PFSK-1 (cell line): Measurements from ENCODE around the gene ZNF213.

Source experiments
- TAF1 ChIP-seq: IDR thresholded peaks from 2 replicates; pipeline ENCODE4 v1.6.1; 2012; ENCODE audit warnings: low read length, control low read depth, borderline replicate concordance; ENCODE audit not compliant: insufficient read depth
- TF ChIP-seq, protein P1 (sequence below), 2 experiments: IDR thresholded peaks; 2 replicates each; pipeline versions ENCODE4 v1.6.1 to v1.8.0; 2011 to 2012; ENCODE audit warnings: low read depth in 2 of 2, low read length in 2 of 2, control low read depth in 1 of 2, inconsistent platforms in 1 of 2, mild to moderate bottlenecking in 1 of 2, moderate library complexity in 1 of 2; ENCODE audit not compliant: insufficient read depth in 1 of 2

DNA sequence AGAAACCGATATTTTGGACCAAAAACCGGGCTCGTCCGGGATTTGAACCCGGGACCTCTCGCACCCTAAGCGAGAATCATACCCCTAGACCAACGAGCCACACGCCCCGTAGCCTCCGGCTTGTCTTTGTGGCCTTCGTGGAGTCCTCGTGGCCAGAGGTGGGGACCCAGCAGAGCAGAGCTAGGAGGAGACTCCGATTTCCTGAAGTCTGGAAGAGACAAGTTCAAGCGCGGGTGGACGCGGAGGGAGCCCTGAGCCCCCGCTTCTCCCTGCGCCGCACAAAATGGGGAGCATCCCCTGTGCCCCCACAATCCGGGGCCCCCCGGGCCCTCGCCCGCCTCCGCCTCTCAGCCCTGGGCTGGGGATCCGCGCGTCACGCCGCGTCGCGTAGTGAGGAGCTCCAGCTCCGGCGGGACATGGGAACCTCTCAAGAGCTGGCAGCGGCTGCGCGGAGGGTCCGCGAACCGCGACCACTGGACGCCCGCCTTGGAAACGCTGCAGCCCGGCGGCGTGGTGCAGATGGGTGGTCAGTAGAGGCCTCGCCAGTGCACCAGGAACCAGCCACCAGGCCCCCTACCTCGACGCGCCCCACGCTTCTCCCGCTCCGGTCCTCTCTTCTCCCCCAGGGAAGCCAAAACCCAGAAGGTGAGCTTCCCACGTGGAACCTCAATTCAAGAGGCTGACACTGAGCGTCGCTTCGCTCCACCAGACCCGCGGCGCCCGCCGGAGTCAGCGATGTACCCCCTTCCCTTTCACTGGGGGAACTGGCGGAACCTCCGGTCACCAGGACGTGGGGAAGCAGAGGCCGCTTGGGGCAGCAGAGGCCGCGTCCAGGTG lies 48.0 kb downstream of the ZNF213 start:
- TF ChIP-seq, protein P1, sequence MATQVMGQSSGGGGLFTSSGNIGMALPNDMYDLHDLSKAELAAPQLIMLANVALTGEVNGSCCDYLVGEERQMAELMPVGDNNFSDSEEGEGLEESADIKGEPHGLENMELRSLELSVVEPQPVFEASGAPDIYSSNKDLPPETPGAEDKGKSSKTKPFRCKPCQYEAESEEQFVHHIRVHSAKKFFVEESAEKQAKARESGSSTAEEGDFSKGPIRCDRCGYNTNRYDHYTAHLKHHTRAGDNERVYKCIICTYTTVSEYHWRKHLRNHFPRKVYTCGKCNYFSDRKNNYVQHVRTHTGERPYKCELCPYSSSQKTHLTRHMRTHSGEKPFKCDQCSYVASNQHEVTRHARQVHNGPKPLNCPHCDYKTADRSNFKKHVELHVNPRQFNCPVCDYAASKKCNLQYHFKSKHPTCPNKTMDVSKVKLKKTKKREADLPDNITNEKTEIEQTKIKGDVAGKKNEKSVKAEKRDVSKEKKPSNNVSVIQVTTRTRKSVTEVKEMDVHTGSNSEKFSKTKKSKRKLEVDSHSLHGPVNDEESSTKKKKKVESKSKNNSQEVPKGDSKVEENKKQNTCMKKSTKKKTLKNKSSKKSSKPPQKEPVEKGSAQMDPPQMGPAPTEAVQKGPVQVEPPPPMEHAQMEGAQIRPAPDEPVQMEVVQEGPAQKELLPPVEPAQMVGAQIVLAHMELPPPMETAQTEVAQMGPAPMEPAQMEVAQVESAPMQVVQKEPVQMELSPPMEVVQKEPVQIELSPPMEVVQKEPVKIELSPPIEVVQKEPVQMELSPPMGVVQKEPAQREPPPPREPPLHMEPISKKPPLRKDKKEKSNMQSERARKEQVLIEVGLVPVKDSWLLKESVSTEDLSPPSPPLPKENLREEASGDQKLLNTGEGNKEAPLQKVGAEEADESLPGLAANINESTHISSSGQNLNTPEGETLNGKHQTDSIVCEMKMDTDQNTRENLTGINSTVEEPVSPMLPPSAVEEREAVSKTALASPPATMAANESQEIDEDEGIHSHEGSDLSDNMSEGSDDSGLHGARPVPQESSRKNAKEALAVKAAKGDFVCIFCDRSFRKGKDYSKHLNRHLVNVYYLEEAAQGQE (IDR thresholded peaks at IDR 0.05; ENCODE audit: insufficient read depth in 1 of 2, low read depth in 2 of 2, low read length in 2 of 2), result no peak
- no peak for TF ChIP-seq TAF1
